PC-9 (cell line): ENCODE results near the gene PDE3A. TPM values are rescaled to one million over a fixed set of nuclear protein-coding genes. Genes with fewer than 3 reads are reported as not detected.

Experiments
- BruUV-seq: library from RNA; stranded (reverse); fragments of 400-500 nt; replicated peaks from 2 replicates; lab custom pipeline; 2021; lab: Mats Ljungman, UMichigan
- CTCF ChIA-PET: fragments of 300-600 bp; sonication (Branson Sonifier 250); formaldehyde crosslinking; loops from one replicate; lab custom pipeline; 2022; ENCODE audit warnings: antibody characterized with exemption; lab: Charles Lee
- POLR2A ChIA-PET: fragments of 300-600 bp; sonication (Branson Sonifier 250); formaldehyde crosslinking; loops from one replicate; lab custom pipeline; 2022; ENCODE audit warnings: antibody characterized with exemption; ENCODE audit not compliant: unreplicated experiment; lab: Charles Lee
- DNase-seq, 2 experiments: peaks; one replicate each; pipeline versions ENCODE4 v3.0.0 to v3.0.0-alpha.2; 2015 to 2022; ENCODE audit warnings: mixed read lengths in 1 of 2
- H2AFZ ChIP-seq: fragments of 200-600 bp; sonication (generic); 2 replicates; pipeline ENCODE4 v1.8.1; 2017; ENCODE audit warnings: antibody characterized with exemption
- H3F3A ChIP-seq: fragments of 200-600 bp; sonication (generic); 2 replicates; pipeline ENCODE4 v1.8.1; 2017; ENCODE audit warnings: antibody characterized with exemption, mild to moderate bottlenecking, low read depth; ENCODE audit not compliant: insufficient read depth
- H3K27ac ChIP-seq: fragments of 200-600 bp; sonication (generic); 2 replicates; pipeline ENCODE4 v1.6.1; 2016; ENCODE audit warnings: mixed run types
- H3K27me3 ChIP-seq: fragments of 200-600 bp; sonication (generic); 2 replicates; pipeline ENCODE4 v1.6.1; 2016; ENCODE audit warnings: low read depth, mixed run types; ENCODE audit not compliant: insufficient read depth
- H3K36me3 ChIP-seq: fragments of 200-600 bp; sonication (generic); 2 replicates; pipeline ENCODE4 v1.6.1; 2016; ENCODE audit warnings: low read depth, mixed run types
- H3K4me1 ChIP-seq: fragments of 200-600 bp; sonication (generic); replicated peaks from 2 replicates; pipeline ENCODE4 v1.6.1; 2016; ENCODE audit warnings: mixed run types; ENCODE audit not compliant: insufficient read depth
- H3K4me2 ChIP-seq: fragments of 200-600 bp; sonication (generic); 2 replicates; pipeline ENCODE4 v1.6.1; 2017; ENCODE audit warnings: mixed run types
- H3K4me3 ChIP-seq: fragments of 200-600 bp; sonication (generic); 2 replicates; pipeline ENCODE4 v1.6.1; 2016; ENCODE audit warnings: mixed run types
- H3K79me2 ChIP-seq: fragments of 200-600 bp; sonication (generic); 2 replicates; pipeline ENCODE4 v1.6.1; 2017; ENCODE audit warnings: low read depth, mixed run types
- H3K9me2 ChIP-seq: fragments of 200-600 bp; sonication (generic); 2 replicates; pipeline ENCODE4 v1.8.1; 2017; ENCODE audit warnings: mild to moderate bottlenecking; ENCODE audit not compliant: insufficient read depth
- H3K9me3 ChIP-seq: fragments of 200-600 bp; sonication (generic); 2 replicates; pipeline ENCODE4 v1.8.1; 2016; ENCODE audit warnings: low read depth; ENCODE audit not compliant: insufficient read depth
- H4K20me1 ChIP-seq: fragments of 200-600 bp; sonication (generic); 2 replicates; pipeline ENCODE4 v1.8.1; 2017; ENCODE audit not compliant: insufficient read depth
- EZH2 ChIP-seq: fragments of 200-600 bp; sonication (generic); IDR thresholded peaks from 2 replicates; pipeline ENCODE4 v1.8.0; 2017; ENCODE audit warnings: antibody characterized with exemption, low read depth
- intact Hi-C: fragments of 100-400 bp; cut with micrococcal nuclease; formaldehyde crosslinking; loops from one replicate; pipeline ENCODE4 v1.10.0; 2022; ENCODE audit not compliant: unreplicated experiment
- total RNA-seq: library from RNA; stranded (reverse); gene quantifications from 2 replicates; pipeline ENCODE4 v1.2.3, GENCODE V29; 2021
- TF ChIP-seq, protein P1 (sequence below): fragments of 200-600 bp; sonication (generic); conservative IDR thresholded peaks from 2 replicates; pipeline ENCODE4 v1.6.1; 2017; ENCODE audit warnings: mixed run types, antibody characterized with exemption, mild to moderate bottlenecking, moderate library complexity

The PDE3A gene
- total RNA-seq, 1 experiment from 2014 or later: not detected

DNA sequence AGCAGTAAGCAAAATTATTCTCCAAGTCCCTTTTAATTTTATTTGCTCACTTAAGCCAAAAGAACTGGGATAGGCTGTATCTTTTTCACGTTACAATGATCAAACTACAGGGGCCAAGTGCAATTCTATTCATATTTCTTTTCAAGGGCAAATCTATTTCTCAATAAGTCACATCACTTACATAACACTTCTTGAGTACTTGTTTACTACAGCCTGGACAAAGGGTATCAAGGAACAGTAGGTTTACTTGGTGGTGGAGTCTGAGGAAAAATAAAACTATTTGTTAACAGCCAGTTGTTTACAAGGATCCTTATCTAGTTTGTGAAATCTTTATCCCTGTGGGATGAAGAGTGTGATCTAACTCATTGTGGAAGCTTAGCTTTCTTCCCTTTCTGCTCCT lies 72.1 kb downstream of the PDE3A start:
- H3K79me2 ChIP-seq: no peaks in the 10 kb centered on the region
- H3K4me3 ChIP-seq: no peak overlapping the region
- no peaks in the 10 kb centered on the region for H3K9me2 ChIP-seq
- H3K27me3 ChIP-seq: 0 out of 2 replicates have a peak, but pooled peaks cover 2% of the 10 kb centered on the region
- no peaks in the 10 kb centered on the region for H4K20me1 ChIP-seq
- no peak overlapping the region for H3K4me2 ChIP-seq
- POLR2A ChIA-PET: no interaction called here
- no peak for DNase-seq
- H3K27ac ChIP-seq: no peak overlapping the region
- no peaks in the 10 kb centered on the region for H3K36me3 ChIP-seq
- CTCF ChIA-PET: no interaction called here
- BruUV-seq: no TSS peak
- no peaks in the 10 kb centered on the region for H3F3A ChIP-seq
- H3K4me1 ChIP-seq: no peaks in the 10 kb centered on the region
- H2AFZ ChIP-seq: no peak overlapping the region
- H3K9me3 ChIP-seq: no peaks in the 10 kb centered on the region
- intact Hi-C loops: no loop called here
- TF ChIP-seq, protein P1, sequence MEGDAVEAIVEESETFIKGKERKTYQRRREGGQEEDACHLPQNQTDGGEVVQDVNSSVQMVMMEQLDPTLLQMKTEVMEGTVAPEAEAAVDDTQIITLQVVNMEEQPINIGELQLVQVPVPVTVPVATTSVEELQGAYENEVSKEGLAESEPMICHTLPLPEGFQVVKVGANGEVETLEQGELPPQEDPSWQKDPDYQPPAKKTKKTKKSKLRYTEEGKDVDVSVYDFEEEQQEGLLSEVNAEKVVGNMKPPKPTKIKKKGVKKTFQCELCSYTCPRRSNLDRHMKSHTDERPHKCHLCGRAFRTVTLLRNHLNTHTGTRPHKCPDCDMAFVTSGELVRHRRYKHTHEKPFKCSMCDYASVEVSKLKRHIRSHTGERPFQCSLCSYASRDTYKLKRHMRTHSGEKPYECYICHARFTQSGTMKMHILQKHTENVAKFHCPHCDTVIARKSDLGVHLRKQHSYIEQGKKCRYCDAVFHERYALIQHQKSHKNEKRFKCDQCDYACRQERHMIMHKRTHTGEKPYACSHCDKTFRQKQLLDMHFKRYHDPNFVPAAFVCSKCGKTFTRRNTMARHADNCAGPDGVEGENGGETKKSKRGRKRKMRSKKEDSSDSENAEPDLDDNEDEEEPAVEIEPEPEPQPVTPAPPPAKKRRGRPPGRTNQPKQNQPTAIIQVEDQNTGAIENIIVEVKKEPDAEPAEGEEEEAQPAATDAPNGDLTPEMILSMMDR: no peak
- no peak for TF ChIP-seq EZH2

DNA sequence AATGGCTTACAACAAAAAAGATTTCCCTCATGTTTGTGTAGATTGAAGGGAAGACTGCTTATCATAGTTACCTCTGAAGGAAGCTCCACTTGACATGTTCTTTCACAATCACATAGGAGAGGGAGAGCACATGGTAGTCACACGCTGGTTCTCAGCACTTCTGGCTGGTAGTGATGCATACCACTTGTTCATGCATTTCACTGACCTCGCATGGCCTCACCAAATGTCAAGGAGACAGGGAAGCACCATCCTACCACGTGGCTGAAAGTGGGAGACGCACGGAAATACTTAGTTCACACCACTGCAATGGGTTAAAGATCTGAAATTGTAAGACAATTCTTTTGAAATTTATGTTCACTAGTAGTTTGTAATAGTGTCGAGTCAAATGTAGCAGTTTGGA lies 74.0 kb downstream of the PDE3A start:
- Histone ChIP-seq H3K36me3 (no peaks in the 10 kb centered on the region), H3F3A (no peaks in the 10 kb centered on the region), H3K4me3 (no peak overlapping the region), H3K27ac (no peak overlapping the region), H4K20me1 (no peaks in the 10 kb centered on the region), H3K4me1 (no peaks in the 10 kb centered on the region), H3K9me2 (no peaks in the 10 kb centered on the region), H3K4me2 (no peak overlapping the region), H3K79me2 (no peaks in the 10 kb centered on the region), H2AFZ (no peak overlapping the region), H3K9me3 (no peaks in the 10 kb centered on the region), H3K27me3 (0 out of 2 replicates have a peak, but pooled peaks cover 7% of the 10 kb centered on the region)
- intact Hi-C loops: no loop called here
- DNase-seq: no peak
- BruUV-seq: no TSS peak
- CTCF ChIA-PET: no interaction called here
- POLR2A ChIA-PET: no interaction called here
- TF ChIP-seq, protein P1: no peak
- no peak for TF ChIP-seq EZH2

DNA sequence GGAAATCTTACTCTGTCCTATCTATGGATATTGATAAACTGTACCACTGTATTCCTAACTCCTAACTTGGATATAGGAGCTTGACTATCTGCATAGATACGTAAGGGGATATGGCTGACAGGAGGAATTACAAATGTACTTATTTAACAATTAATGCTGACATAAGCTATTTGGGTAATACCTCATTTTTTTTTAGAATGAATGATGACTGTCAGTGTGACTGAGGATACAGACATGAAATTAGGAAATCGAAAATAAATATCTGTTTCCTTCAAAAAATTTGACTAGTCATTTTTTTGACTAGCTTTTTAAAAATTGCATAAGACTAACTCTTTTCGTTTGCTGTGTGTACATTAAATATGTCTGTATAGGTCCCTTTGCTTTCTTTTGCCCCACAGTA lies 74.9 kb downstream of the PDE3A start:
- Histone ChIP-seq H2AFZ (no peak overlapping the region), H3K4me3 (no peak overlapping the region), H3K79me2 (no peaks in the 10 kb centered on the region), H3K9me3 (no peaks in the 10 kb centered on the region), H3K36me3 (no peaks in the 10 kb centered on the region), H3K4me1 (no peaks in the 10 kb centered on the region), H3F3A (no peaks in the 10 kb centered on the region), H3K9me2 (no peaks in the 10 kb centered on the region), H4K20me1 (no peaks in the 10 kb centered on the region), H3K4me2 (no peak overlapping the region), H3K27ac (no peak overlapping the region), H3K27me3 (0 out of 2 replicates have a peak, but pooled peaks cover 7% of the 10 kb centered on the region)
- ChIA-PET POLR2A (no interaction called here), CTCF (interaction anchor here (0.6 kb wide), 1 partner anchor 353 kb away, joined by 3 read pairs; no protein-coding TSS in a partner anchor)
- TF ChIP-seq, protein P1: no peak
- no peak for TF ChIP-seq EZH2
- no TSS peak for BruUV-seq
- DNase-seq: no peak
- intact Hi-C loops: no loop called here
